GM23338 (cell line): Measurements from ENCODE around the gene GNAZ. TPM values are rescaled to one million over a fixed set of nuclear protein-coding genes. Genes with fewer than 3 reads are reported as not detected.

ENCODE experiments used
- ATAC-seq: fragments of 200-7000 bp; cut with Tn5 transposase; 3 replicates; pipeline ENCODE4 v1.9.1; 2020
- DNase-seq: peaks from one replicate; pipeline ENCODE4 v3.0.0-alpha.2; 2015; ENCODE audit warnings: low spot score
- H2AFZ ChIP-seq: fragments of 200-600 bp; sonication (generic); 2 replicates; pipeline ENCODE4 v1.8.0; 2016; ENCODE audit warnings: antibody characterized with exemption, mild to moderate bottlenecking, moderate library complexity
- H3F3A ChIP-seq: fragments of 200-600 bp; sonication (generic); replicated peaks from 2 replicates; pipeline ENCODE4 v1.8.0; 2017; ENCODE audit warnings: antibody characterized with exemption, mixed run types, low read depth
- H3K27ac ChIP-seq: fragments of 200-600 bp; sonication (generic); 2 replicates; pipeline ENCODE4 v1.6.1; 2016; ENCODE audit warnings: low read depth
- H3K27me3 ChIP-seq: fragments of 200-600 bp; sonication (generic); 2 replicates; pipeline ENCODE4 v1.8.0; 2016; ENCODE audit warnings: mild to moderate bottlenecking, mixed run types, moderate library complexity; ENCODE audit not compliant: insufficient read depth
- H3K36me3 ChIP-seq: fragments of 200-600 bp; sonication (generic); 2 replicates; pipeline ENCODE4 v1.8.0; 2016; ENCODE audit warnings: mild to moderate bottlenecking; ENCODE audit not compliant: insufficient read depth
- H3K4me1 ChIP-seq: fragments of 200-600 bp; sonication (generic); 2 replicates; pipeline ENCODE4 v1.8.0; 2016; ENCODE audit warnings: mild to moderate bottlenecking, moderate library complexity; ENCODE audit not compliant: insufficient read depth
- H3K4me2 ChIP-seq: fragments of 200-600 bp; sonication (generic); 2 replicates; pipeline ENCODE4 v1.7.1; 2017; ENCODE audit warnings: mixed run types
- H3K4me3 ChIP-seq: fragments of 200-600 bp; sonication (generic); 2 replicates; pipeline ENCODE4 v1.6.1; 2016; ENCODE audit warnings: mixed run types
- H3K79me2 ChIP-seq: fragments of 200-600 bp; sonication (generic); replicated peaks from 2 replicates; pipeline ENCODE4 v1.8.0; 2017; ENCODE audit warnings: mild to moderate bottlenecking; ENCODE audit not compliant: insufficient read depth
- H3K9me2 ChIP-seq: fragments of 200-600 bp; sonication (generic); 2 replicates; pipeline ENCODE4 v1.8.0; 2017; ENCODE audit not compliant: insufficient read depth
- H4K20me1 ChIP-seq: fragments of 200-600 bp; sonication (generic); replicated peaks from 2 replicates; pipeline ENCODE4 v1.8.0; 2017; ENCODE audit warnings: mild to moderate bottlenecking; ENCODE audit not compliant: insufficient read depth
- H3K27ac Mint-ChIP-seq: 2 replicates; pipeline ENCODE4 v1.8.0; 2020; ENCODE audit warnings: inconsistent platforms, mild to moderate bottlenecking, moderate library complexity, mixed read lengths
- H3K27me3 Mint-ChIP-seq: 3 replicates; pipeline ENCODE4 v1.8.0; 2022; ENCODE audit warnings: low read depth, mild to moderate bottlenecking, moderate library complexity, mixed read lengths, inconsistent platforms; ENCODE audit not compliant: insufficient read depth, poor library complexity
- H3K36me3 Mint-ChIP-seq: 3 replicates; pipeline ENCODE4 v1.8.0; 2021; ENCODE audit warnings: low read depth, mild to moderate bottlenecking, inconsistent platforms, moderate library complexity, mixed read lengths
- H3K4me1 Mint-ChIP-seq: 3 replicates; pipeline ENCODE4 v1.8.0; 2020; ENCODE audit warnings: mild to moderate bottlenecking, inconsistent platforms, mixed read lengths
- H3K4me3 Mint-ChIP-seq: 3 replicates; pipeline ENCODE4 v1.8.0; 2021; ENCODE audit warnings: moderate library complexity, mild to moderate bottlenecking, inconsistent platforms, mixed read lengths
- H3K9me3 Mint-ChIP-seq: 3 replicates; pipeline ENCODE4 v1.8.0; 2020; ENCODE audit warnings: moderate library complexity, mild to moderate bottlenecking, inconsistent platforms, mixed read lengths
- CREB1 ChIP-seq: fragments of 250-450 bp; sonication (Bioruptor Pico); IDR thresholded peaks from 2 replicates; pipeline ENCODE4 v1.5.0; 2020; ENCODE audit warnings: low read depth, mild to moderate bottlenecking, moderate library complexity
- CTCF ChIP-seq, 2 experiments: fragments of 200-600 bp in 1 of 2; sonication (generic) in 1 of 2; conservative IDR thresholded peaks; 2 replicates each; pipeline versions ENCODE4 v1.5.1 to v1.6.1; 2016 to 2017; ENCODE audit warnings: antibody characterized with exemption in 2 of 2, low read depth in 2 of 2, mild to moderate bottlenecking in 2 of 2, moderate library complexity in 1 of 2
- ETS1 ChIP-seq: IDR thresholded peaks from 2 replicates; pipeline ENCODE4 v1.6.1; 2016; ENCODE audit warnings: antibody characterized with exemption
- EZH2 ChIP-seq: fragments of 200-600 bp; sonication (generic); IDR thresholded peaks from one replicate; pipeline ENCODE4 v1.8.0; 2017; ENCODE audit warnings: antibody characterized with exemption, mild to moderate bottlenecking, low read depth; ENCODE audit not compliant: unreplicated experiment
- EZH2phosphoT487 ChIP-seq: fragments of 200-600 bp; sonication (generic); IDR thresholded peaks from one replicate; pipeline ENCODE4 v1.8.1; 2018; ENCODE audit warnings: antibody characterized with exemption; ENCODE audit not compliant: unreplicated experiment
- JUNB ChIP-seq: IDR thresholded peaks from one replicate; pipeline ENCODE4 v1.6.1; 2016; ENCODE audit warnings: antibody characterized with exemption; ENCODE audit not compliant: unreplicated experiment
- NANOG ChIP-seq: IDR thresholded peaks from 2 replicates; pipeline ENCODE4 v1.6.1; 2016; ENCODE audit warnings: antibody characterized with exemption, borderline replicate concordance
- POLR2AphosphoS5 ChIP-seq: IDR thresholded peaks from 2 replicates; pipeline ENCODE4 v1.6.1; 2016; ENCODE audit warnings: antibody characterized with exemption, low read depth
- REST ChIP-seq: IDR thresholded peaks from one replicate; pipeline ENCODE4 v1.6.1; 2018; ENCODE audit warnings: antibody characterized with exemption; ENCODE audit not compliant: unreplicated experiment
- STAT1 ChIP-seq: IDR thresholded peaks from one replicate; pipeline ENCODE4 v1.6.1; 2016; ENCODE audit warnings: antibody characterized with exemption; ENCODE audit not compliant: unreplicated experiment
- ZNF114 ChIP-seq: fragments of 250-450 bp; sonication (Bioruptor Pico); IDR thresholded peaks from 2 replicates; pipeline ENCODE4 v1.5.0; 2020; ENCODE audit warnings: mild to moderate bottlenecking, moderate library complexity
- ZNF331 ChIP-seq: fragments of 250-450 bp; sonication (Bioruptor Pico); IDR thresholded peaks from 2 replicates; pipeline ENCODE4 v1.5.0; 2020; ENCODE audit warnings: low read depth, mild to moderate bottlenecking, moderate library complexity
- polyA plus RNA-seq: library from polyadenylated mRNA; unstranded; fragments of >200 nt; fragmentation: Nextera tagmentation; extraction: Ambion mirVana; gene quantifications from 2 replicates; pipeline ENCODE4 v1.2.1, GENCODE V29; 2016
- total RNA-seq: library from RNA; depleted of rRNA; stranded (reverse); fragments of >200 nt; shearing (Covaris generic); gene quantifications from 2 replicates; pipeline ENCODE4 v1.2.3, GENCODE V29; 2014
- TF ChIP-seq, protein P1 (sequence below): fragments of 250-450 bp; sonication (Bioruptor Pico); IDR thresholded peaks from 2 replicates; pipeline ENCODE4 v1.5.0; 2020; ENCODE audit warnings: mild to moderate bottlenecking, moderate library complexity

The GNAZ gene
- total and polyA plus RNA-seq, 2 experiments from 2014 or later = 2.9 to 11.1 TPM

- TF ChIP-seq ZNF114 (no peak), EZH2phosphoT487 (no peak), JUNB (no peak), CREB1 (CRISPR knock-in tag) (no peak), EZH2 (no peak), CTCF (conservative IDR thresholded peaks at IDR 0.05; ENCODE audit: low read depth in 2 of 2) (no peak), POLR2AphosphoS5 (no peak), ZNF331 (CRISPR knock-in tag) (no peak), STAT1 (no peak), ETS1 (no peak), NANOG (no peak), REST (no peak)
- TF ChIP-seq, protein P1, sequence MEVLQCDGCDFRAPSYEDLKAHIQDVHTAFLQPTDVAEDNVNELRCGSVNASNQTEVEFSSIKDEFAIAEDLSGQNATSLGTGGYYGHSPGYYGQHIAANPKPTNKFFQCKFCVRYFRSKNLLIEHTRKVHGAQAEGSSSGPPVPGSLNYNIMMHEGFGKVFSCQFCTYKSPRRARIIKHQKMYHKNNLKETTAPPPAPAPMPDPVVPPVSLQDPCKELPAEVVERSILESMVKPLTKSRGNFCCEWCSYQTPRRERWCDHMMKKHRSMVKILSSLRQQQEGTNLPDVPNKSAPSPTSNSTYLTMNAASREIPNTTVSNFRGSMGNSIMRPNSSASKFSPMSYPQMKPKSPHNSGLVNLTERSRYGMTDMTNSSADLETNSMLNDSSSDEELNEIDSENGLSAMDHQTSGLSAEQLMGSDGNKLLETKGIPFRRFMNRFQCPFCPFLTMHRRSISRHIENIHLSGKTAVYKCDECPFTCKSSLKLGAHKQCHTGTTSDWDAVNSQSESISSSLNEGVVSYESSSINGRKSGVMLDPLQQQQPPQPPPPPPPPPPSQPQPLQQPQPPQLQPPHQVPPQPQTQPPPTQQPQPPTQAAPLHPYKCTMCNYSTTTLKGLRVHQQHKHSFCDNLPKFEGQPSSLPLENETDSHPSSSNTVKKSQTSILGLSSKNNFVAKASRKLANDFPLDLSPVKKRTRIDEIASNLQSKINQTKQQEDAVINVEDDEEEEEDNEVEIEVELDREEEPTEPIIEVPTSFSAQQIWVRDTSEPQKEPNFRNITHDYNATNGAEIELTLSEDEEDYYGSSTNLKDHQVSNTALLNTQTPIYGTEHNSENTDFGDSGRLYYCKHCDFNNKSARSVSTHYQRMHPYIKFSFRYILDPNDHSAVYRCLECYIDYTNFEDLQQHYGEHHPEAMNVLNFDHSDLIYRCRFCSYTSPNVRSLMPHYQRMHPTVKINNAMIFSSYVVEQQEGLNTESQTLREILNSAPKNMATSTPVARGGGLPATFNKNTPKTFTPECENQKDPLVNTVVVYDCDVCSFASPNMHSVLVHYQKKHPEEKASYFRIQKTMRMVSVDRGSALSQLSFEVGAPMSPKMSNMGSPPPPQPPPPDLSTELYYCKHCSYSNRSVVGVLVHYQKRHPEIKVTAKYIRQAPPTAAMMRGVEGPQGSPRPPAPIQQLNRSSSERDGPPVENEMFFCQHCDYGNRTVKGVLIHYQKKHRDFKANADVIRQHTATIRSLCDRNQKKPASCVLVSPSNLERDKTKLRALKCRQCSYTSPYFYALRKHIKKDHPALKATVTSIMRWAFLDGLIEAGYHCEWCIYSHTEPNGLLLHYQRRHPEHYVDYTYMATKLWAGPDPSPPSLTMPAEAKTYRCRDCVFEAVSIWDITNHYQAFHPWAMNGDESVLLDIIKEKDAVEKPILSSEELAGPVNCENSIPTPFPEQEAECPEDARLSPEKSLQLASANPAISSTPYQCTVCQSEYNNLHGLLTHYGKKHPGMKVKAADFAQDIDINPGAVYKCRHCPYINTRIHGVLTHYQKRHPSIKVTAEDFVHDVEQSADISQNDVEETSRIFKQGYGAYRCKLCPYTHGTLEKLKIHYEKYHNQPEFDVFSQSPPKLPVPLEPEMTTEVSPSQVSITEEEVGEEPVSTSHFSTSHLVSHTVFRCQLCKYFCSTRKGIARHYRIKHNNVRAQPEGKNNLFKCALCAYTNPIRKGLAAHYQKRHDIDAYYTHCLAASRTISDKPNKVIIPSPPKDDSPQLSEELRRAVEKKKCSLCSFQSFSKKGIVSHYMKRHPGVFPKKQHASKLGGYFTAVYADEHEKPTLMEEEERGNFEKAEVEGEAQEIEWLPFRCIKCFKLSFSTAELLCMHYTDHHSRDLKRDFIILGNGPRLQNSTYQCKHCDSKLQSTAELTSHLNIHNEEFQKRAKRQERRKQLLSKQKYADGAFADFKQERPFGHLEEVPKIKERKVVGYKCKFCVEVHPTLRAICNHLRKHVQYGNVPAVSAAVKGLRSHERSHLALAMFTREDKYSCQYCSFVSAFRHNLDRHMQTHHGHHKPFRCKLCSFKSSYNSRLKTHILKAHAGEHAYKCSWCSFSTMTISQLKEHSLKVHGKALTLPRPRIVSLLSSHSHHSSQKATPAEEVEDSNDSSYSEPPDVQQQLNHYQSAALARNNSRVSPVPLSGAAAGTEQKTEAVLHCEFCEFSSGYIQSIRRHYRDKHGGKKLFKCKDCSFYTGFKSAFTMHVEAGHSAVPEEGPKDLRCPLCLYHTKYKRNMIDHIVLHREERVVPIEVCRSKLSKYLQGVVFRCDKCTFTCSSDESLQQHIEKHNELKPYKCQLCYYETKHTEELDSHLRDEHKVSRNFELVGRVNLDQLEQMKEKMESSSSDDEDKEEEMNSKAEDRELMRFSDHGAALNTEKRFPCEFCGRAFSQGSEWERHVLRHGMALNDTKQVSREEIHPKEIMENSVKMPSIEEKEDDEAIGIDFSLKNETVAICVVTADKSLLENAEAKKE (CRISPR knock-in tag) = no peak
- no peaks in the 10 kb centered on the region; the same call in 1 of the 2 replicates for H4K20me1 ChIP-seq
- no peak for ATAC-seq
Observed at GRCh38 chr22:23086263-23086662, 15.9 kb downstream of the GNAZ start.

More at GRCh38 chr22:23086263-23086662, 15.9 kb downstream of the GNAZ start:
- Histone ChIP-seq H3K79me2 (no peaks in the 10 kb centered on the region), H3K4me1 (no peaks in the 10 kb centered on the region; the same call in 1 of the 2 replicates), H3K4me2 (no peak overlapping the region), H3K36me3 (no peaks in the 10 kb centered on the region), H3K9me2 (no peaks in the 10 kb centered on the region), H2AFZ (no peak overlapping the region), H3K27ac (no peak overlapping the region), H3K27me3 (no peaks in the 10 kb centered on the region), H3F3A (no peaks in the 10 kb centered on the region), H3K4me3 (no peak overlapping the region)
- Mint-ChIP-seq H3K4me1 (peaks cover 15% of the 10 kb centered on the region), H3K36me3 (no peaks in the 10 kb centered on the region), H3K9me3 (no peaks in the 10 kb centered on the region), H3K27ac (no peak overlapping the region), H3K27me3 (peaks cover 11% of the 10 kb centered on the region), H3K4me3 (no peak overlapping the region)
- no peak for DNase-seq
